GM19025 (cell line): ENCODE data around the gene SYT17.

Experiments
- ATAC-seq: cut with Tn5 transposase; IDR thresholded peaks from one replicate; pipeline ENCODE4 v1.9.1; 2021; ENCODE audit warnings: mild to moderate bottlenecking, low read depth, moderate library complexity; ENCODE audit not compliant: unreplicated experiment

The SYT17 gene

GRCh38 chr16:19210280-19210924 is 42.4 kb downstream of the SYT17 start:
- ATAC-seq: no peak

GRCh38 chr16:19210968-19211367 is 42.9 kb downstream of the SYT17 start:
- ATAC-seq: no peak

GRCh38 chr16:19212059-19212458 is 44.0 kb downstream of the SYT17 start:
- no peak for ATAC-seq

- no peak for ATAC-seq
These were observed 45.8 kb downstream of the SYT17 start for GRCh38 chr16:19213885-19214284.

- ATAC-seq: no peak
These were observed 47.7 kb downstream of the SYT17 start for GRCh38 chr16:19215705-19216104.

GRCh38 chr16:19218581-19218980 is 50.5 kb downstream of the SYT17 start:
- ATAC-seq: no peak

- ATAC-seq: no peak
These were observed 51.8 kb downstream of the SYT17 start for GRCh38 chr16:19219836-19220235.

- no peak for ATAC-seq
These were observed 55.5 kb downstream of the SYT17 start for GRCh38 chr16:19223235-19224170.

GRCh38 chr16:19225651-19226050 is 57.6 kb downstream of the SYT17 start:
- ATAC-seq: no peak

- no peak for ATAC-seq
These were observed 59.6 kb downstream of the SYT17 start for GRCh38 chr16:19227643-19228042.

- no peak for ATAC-seq
These were observed 60.0 kb downstream of the SYT17 start for GRCh38 chr16:19228052-19228451.

GRCh38 chr16:19228575-19228974 is 60.5 kb downstream of the SYT17 start:
- ATAC-seq: no peak

- ATAC-seq: no peak
These were observed 62.5 kb downstream of the SYT17 start for GRCh38 chr16:19230575-19230974.

GRCh38 chr16:19231881-19232280 is 63.8 kb downstream of the SYT17 start:
- no peak for ATAC-seq

- ATAC-seq: no peak
These were observed 64.9 kb downstream of the SYT17 start for GRCh38 chr16:19232988-19233387.

- no peak for ATAC-seq
These were observed 67.4 kb downstream of the SYT17 start for GRCh38 chr16:19235478-19235877.

- no peak for ATAC-seq
These were observed 67.8 kb downstream of the SYT17 start for GRCh38 chr16:19235886-19236285.

GRCh38 chr16:19236561-19237209 is 68.6 kb downstream of the SYT17 start:
- ATAC-seq: no peak

GRCh38 chr16:19238406-19238805 is 70.4 kb downstream of the SYT17 start:
- ATAC-seq: no peak

GRCh38 chr16:19239511-19240155 is 71.6 kb downstream of the SYT17 start:
- ATAC-seq: no peak

- ATAC-seq: no peak
These were observed 72.5 kb downstream of the SYT17 start for GRCh38 chr16:19240494-19240893.
